ENCODE data around the gene TCAF2. TPM values are rescaled to one million over a fixed set of nuclear protein-coding genes. Genes with fewer than 3 reads are reported as not detected.
"Not testable (repeated sequence)": the region's sequence is repeated elsewhere in the genome, so short reads cannot be mapped to it uniquely, and the experiment has no call there.

Gene TCAF2
- total and polyA plus RNA-seq, 2 donors: 3.3 to 3.8 TPM

- not testable (repeated sequence) for H3K36me3 ChIP-seq (ENCODE audit: control insufficient read depth in 2 of 2, insufficient read depth in 2 of 2, low read length in 1 of 2); H3K9me3 ChIP-seq (ENCODE audit: control insufficient read depth in 2 of 2, insufficient read depth in 1 of 2, low read length in 1 of 2); H3K4me3 ChIP-seq (ENCODE audit: low read length in 2 of 2); H3K4me1 ChIP-seq (ENCODE audit: control insufficient read depth in 2 of 2, insufficient read depth in 2 of 2, low read length in 2 of 2); H3K27me3 ChIP-seq (ENCODE audit: control insufficient read depth in 2 of 2, insufficient read depth in 1 of 2, low read length in 1 of 2); DNase-seq (ENCODE audit: low read depth in 6 of 9, low spot score in 9 of 9); H3K27ac ChIP-seq (ENCODE audit: low read depth in 1 of 2, low read length in 1 of 2)
- WGBS: 95% methylated on average over 2 of the region's 3 CpGs
Measured at GRCh38 chr7:143649902-143650301, 29.1 kb downstream of the TCAF2 start.

GRCh38 chr7:143650447-143650846, 29.7 kb downstream of the TCAF2 start:
- H3K36me3 ChIP-seq (ENCODE audit: control insufficient read depth in 2 of 2, insufficient read depth in 2 of 2, low read length in 1 of 2); H3K27ac ChIP-seq (ENCODE audit: low read depth in 1 of 2, low read length in 1 of 2); DNase-seq (ENCODE audit: low read depth in 6 of 9, low spot score in 9 of 9); H3K4me1 ChIP-seq (ENCODE audit: control insufficient read depth in 2 of 2, insufficient read depth in 2 of 2, low read length in 2 of 2); H3K4me3 ChIP-seq (ENCODE audit: low read length in 2 of 2); H3K27me3 ChIP-seq (ENCODE audit: control insufficient read depth in 2 of 2, insufficient read depth in 1 of 2, low read length in 1 of 2); H3K9me3 ChIP-seq (ENCODE audit: control insufficient read depth in 2 of 2, insufficient read depth in 1 of 2, low read length in 1 of 2): not testable (repeated sequence)
- no CpG with 5 or more reads among the region's 8 CpGs for WGBS

Other genes with a start within 250 kb of the TCAF2 start
- gene ZYX, start 239.6 kb upstream of the TCAF2 start, total RNA-seq: 16.8 TPM
- gene ZYX, start 239.6 kb upstream of the TCAF2 start, polyA plus RNA-seq: 113 TPM
- gene EPHA1, start 212.1 kb upstream of the TCAF2 start, total RNA-seq: 34.3 TPM
- gene EPHA1, start 212.1 kb upstream of the TCAF2 start, polyA plus RNA-seq: 12.5 TPM
- gene TAS2R60, start 177.5 kb upstream of the TCAF2 start, total RNA-seq: 0.24 TPM
- 0.02 TPM for gene TAS2R60, start 177.5 kb upstream of the TCAF2 start, polyA plus RNA-seq
- gene TAS2R41, start 143.1 kb upstream of the TCAF2 start, total RNA-seq: 0.24 TPM
- gene TAS2R41, start 143.1 kb upstream of the TCAF2 start, polyA plus RNA-seq: 0.02 TPM
- 0.24 TPM for gene CTAGE15, start 49.2 kb upstream of the TCAF2 start, total RNA-seq
- 0.27 TPM for gene CTAGE15, start 49.2 kb upstream of the TCAF2 start, polyA plus RNA-seq
- gene CTAGE6, start 136.7 kb downstream of the TCAF2 start, total RNA-seq: 0.28 TPM
- 0.27 TPM for gene CTAGE6, start 136.7 kb downstream of the TCAF2 start, polyA plus RNA-seq